Muscle of back (tissue), 11 donors: ENCODE measurements around the gene PFN3. TPM values are rescaled to one million over a fixed set of nuclear protein-coding genes. Genes with fewer than 3 reads are reported as not detected.
A peak's percentile ranks its signal among the peaks of the same experiment; 100 is the strongest.
"Not testable (repeated sequence)": the region's sequence is repeated elsewhere in the genome, so short reads cannot be mapped to it uniquely, and the experiment has no call there.

Source experiments
- DNase-seq, 3 donors: peaks; one replicate each; pipeline versions ENCODE4 v3.0.0 to v3.0.0-alpha.2; 2013
- polyA plus RNA-seq, 10 donors: library from polyadenylated mRNA; unstranded; fragments of 120-200 nt; gene quantifications; one replicate each; pipeline ENCODE4 v1.2.1, GENCODE V29; 2013; ENCODE audit not compliant: insufficient read length in 10 of 10

Gene PFN3
- polyA plus RNA-seq, 10 donors = not detected

GRCh38 chr5:177425801-177426565 lies 25.5 kb upstream of the PFN3 start:
- peak; percentile 100 for DNase-seq

- DNase-seq = no peak
Observed at GRCh38 chr5:177425196-177425800, 24.8 kb upstream of the PFN3 start.

- DNase-seq = no peak
Observed at GRCh38 chr5:177423671-177424070, 23.2 kb upstream of the PFN3 start.

- no peak for DNase-seq
Observed at GRCh38 chr5:177421062-177421798, 20.8 kb upstream of the PFN3 start.

GRCh38 chr5:177420472-177420871 lies 20.0 kb upstream of the PFN3 start:
- DNase-seq = not testable (repeated sequence)

GRCh38 chr5:177419046-177419445 lies 18.6 kb upstream of the PFN3 start:
- DNase-seq = no peak

GRCh38 chr5:177417081-177417480 lies 16.6 kb upstream of the PFN3 start:
- DNase-seq = not testable (repeated sequence)

GRCh38 chr5:177414481-177414880 lies 14.0 kb upstream of the PFN3 start:
- DNase-seq = no peak

- no peak for DNase-seq
Observed at GRCh38 chr5:177412603-177413233, 12.3 kb upstream of the PFN3 start.

- no peak for DNase-seq
Observed at GRCh38 chr5:177410575-177410974, 10.1 kb upstream of the PFN3 start.

- DNase-seq = no peak
Observed at GRCh38 chr5:177409043-177409801, 8.8 kb upstream of the PFN3 start, which contains the start of gene F12. Gene F12, minus strand, starts transcription at chr5:177409564. Its CDS starts 37 bp downstream, at chr5:177409527.

GRCh38 chr5:177405805-177406204 lies 5.3 kb upstream of the PFN3 start:
- DNase-seq = no peak

- no peak for DNase-seq
Observed at GRCh38 chr5:177405312-177405711, 4.9 kb upstream of the PFN3 start.

- DNase-seq = peak in 1 of 3 donors; percentile 47
Observed at GRCh38 chr5:177404641-177405179, 4.2 kb upstream of the PFN3 start.

- DNase-seq = peak in 2 of 3 donors; percentile 80 to 91
Observed at GRCh38 chr5:177403792-177404640, 3.6 kb upstream of the PFN3 start.

- DNase-seq = peak in 1 of 3 donors; percentile 62
Observed at GRCh38 chr5:177403102-177403791, 2.8 kb upstream of the PFN3 start.

- DNase-seq = peak in 2 of 3 donors; percentile 19 to 52
Observed at GRCh38 chr5:177402271-177403043, 2.0 kb upstream of the PFN3 start.

GRCh38 chr5:177397875-177398390 lies 2.5 kb downstream of the PFN3 start:
- DNase-seq = no peak
